SK-N-SH (cell line): Measurements from ENCODE around the gene INPP5K. TPM values are rescaled to one million over a fixed set of nuclear protein-coding genes. Genes with fewer than 3 reads are reported as not detected.

Experiments used
- CTCF ChIA-PET: fragments of 300-600, 350-600 bp; formaldehyde crosslinking; extraction: SDS; loops from one replicate; lab custom pipeline; 2021; lab: Yijun Ruan, JAX
- POLR2A ChIA-PET: fragments of 350-600 bp; sonication (Branson Sonifier 250); formaldehyde crosslinking; extraction: SDS; loops from one replicate; lab custom pipeline; 2020; ENCODE audit warnings: antibody characterized with exemption, inconsistent platforms; lab: Yijun Ruan, JAX
- DNase-seq: peaks from one replicate; pipeline ENCODE4 v3.0.0; 2012
- H2AFZ ChIP-seq: fragments of 200-600 bp; sonication (generic); 2 replicates; pipeline ENCODE4 v1.8.1; 2016; ENCODE audit warnings: antibody characterized with exemption, mild to moderate bottlenecking, low read depth
- H3F3A ChIP-seq: fragments of 200-600 bp; sonication (generic); replicated peaks from 2 replicates; pipeline ENCODE3; 2016; ENCODE audit warnings: antibody characterized with exemption, mild to moderate bottlenecking; ENCODE audit not compliant: insufficient read depth
- H3K27ac ChIP-seq, 2 experiments: fragments of 200-500 bp in 1 of 2; fragments of 200-600 bp in 1 of 2; sonication (Bioruptor generic) in 1 of 2; sonication (generic), shearing (Covaris generic) in 1 of 2; 2 replicates each; pipeline versions ENCODE4 v1.5.1 to v1.6.1; 2014 to 2016; ENCODE audit warnings: low read depth in 2 of 2, inconsistent platforms in 1 of 2, low read length in 1 of 2, mild to moderate bottlenecking in 1 of 2, mixed read lengths in 1 of 2
- H3K27me3 ChIP-seq: fragments of 200-600 bp; sonication (generic), shearing (Covaris generic); 2 replicates; pipeline ENCODE4 v1.6.1; 2016; ENCODE audit warnings: mixed run types; ENCODE audit not compliant: insufficient read depth
- H3K36me3 ChIP-seq, 2 experiments: fragments of 200-500 bp in 1 of 2; fragments of 200-600 bp in 1 of 2; sonication (Bioruptor generic) in 1 of 2; sonication (generic) in 1 of 2; replicated peaks in 1 of 2; 2 replicates each; pipeline versions ENCODE3 to v1.5.1; 2014 to 2016; ENCODE audit warnings: low read length in 1 of 2, mild to moderate bottlenecking in 1 of 2; ENCODE audit not compliant: insufficient read depth in 2 of 2, control insufficient read depth in 1 of 2
- H3K4me1 ChIP-seq, 2 experiments: fragments of 200-500 bp in 1 of 2; fragments of 200-600 bp in 1 of 2; sonication (Bioruptor generic) in 1 of 2; sonication (generic), shearing (Covaris generic) in 1 of 2; 2 replicates each; pipeline versions ENCODE4 v1.5.1 to v1.6.1; 2014 to 2016; ENCODE audit warnings: low read depth in 1 of 2, low read length in 1 of 2, mixed run types in 1 of 2; ENCODE audit not compliant: insufficient read depth in 2 of 2, control insufficient read depth in 1 of 2
- H3K4me2 ChIP-seq: fragments of 200-600 bp; sonication (generic), shearing (Covaris generic); 2 replicates; pipeline ENCODE4 v1.6.1; 2017; ENCODE audit warnings: mixed run types
- H3K4me3 ChIP-seq, 2 experiments: fragments of 200-500 bp in 1 of 2; fragments of 200-600 bp in 1 of 2; sonication (Bioruptor generic) in 1 of 2; sonication (generic), shearing (Covaris generic) in 1 of 2; 2 replicates each; pipeline versions ENCODE4 v1.5.1 to v1.8.1; 2014 to 2016; ENCODE audit warnings: low read depth in 2 of 2, inconsistent platforms in 1 of 2, low read length in 1 of 2, mild to moderate bottlenecking in 1 of 2, mixed read lengths in 1 of 2, moderate library complexity in 1 of 2
- H3K79me2 ChIP-seq: fragments of 200-600 bp; sonication (generic); 2 replicates; pipeline ENCODE4 v1.8.1; 2017; ENCODE audit warnings: mild to moderate bottlenecking; ENCODE audit not compliant: insufficient read depth
- H3K9ac ChIP-seq: fragments of 200-600 bp; sonication (generic); 2 replicates; pipeline ENCODE4 v1.6.1; 2017; ENCODE audit warnings: mixed run types
- H3K9me2 ChIP-seq: fragments of 200-600 bp; sonication (generic); 2 replicates; pipeline ENCODE4 v1.6.1; 2017; ENCODE audit warnings: mixed run types
- H3K9me3 ChIP-seq: fragments of 200-600 bp; sonication (generic); 2 replicates; pipeline ENCODE4 v1.6.1; 2017; ENCODE audit warnings: mixed run types, mild to moderate bottlenecking, moderate library complexity
- H4K20me1 ChIP-seq: fragments of 200-600 bp; sonication (generic); 2 replicates; pipeline ENCODE4 v1.6.1; 2017; ENCODE audit warnings: mild to moderate bottlenecking, mixed run types; ENCODE audit not compliant: insufficient read depth
- FOSL2 ChIP-seq: IDR thresholded peaks from 2 replicates; pipeline ENCODE4 v1.4.0; 2012; ENCODE audit warnings: low read depth, mild to moderate bottlenecking, moderate library complexity, borderline replicate concordance
- FOXJ3 ChIP-seq: sonication (generic); formaldehyde crosslinking; IDR thresholded peaks from 2 replicates; pipeline ENCODE4 v1.5.1; 2020; ENCODE audit warnings: mild to moderate bottlenecking, missing genetic modification reagents
- FOXM1 ChIP-seq: IDR thresholded peaks from 2 replicates; pipeline ENCODE4 v1.4.0; 2012; ENCODE audit warnings: low read depth, mild to moderate bottlenecking
- GABPA ChIP-seq: IDR thresholded peaks from 2 replicates; pipeline ENCODE4 v1.4.0; 2012; ENCODE audit warnings: low read depth, mild to moderate bottlenecking
- GATA2 ChIP-seq: sonication (generic); formaldehyde crosslinking; IDR thresholded peaks from 2 replicates; pipeline ENCODE4 v1.5.0; 2020; ENCODE audit warnings: mild to moderate bottlenecking, missing genetic modification reagents
- IRF3 ChIP-seq: fragments of 150-350 bp; IDR thresholded peaks from 2 replicates; pipeline ENCODE4 v1.6.1; 2016; ENCODE audit warnings: mild to moderate bottlenecking, low read depth, low read length
- MAX ChIP-seq: IDR thresholded peaks from 2 replicates; pipeline ENCODE4 v1.4.0; 2012; ENCODE audit warnings: low read depth
- MEF2A ChIP-seq: IDR thresholded peaks from 2 replicates; pipeline ENCODE4 v1.4.0; 2012; ENCODE audit warnings: low read depth, borderline replicate concordance
- MXI1 ChIP-seq: IDR thresholded peaks from 2 replicates; pipeline ENCODE4 v1.6.1; 2012; ENCODE audit warnings: mild to moderate bottlenecking, low read depth, low read length, improper control_type of control experiment
- NFIC ChIP-seq: IDR thresholded peaks from 2 replicates; pipeline ENCODE4 v1.4.0; 2012; ENCODE audit warnings: borderline replicate concordance
- NRF1 ChIP-seq: IDR thresholded peaks from 2 replicates; pipeline ENCODE4 v1.6.1; 2012; ENCODE audit warnings: low read depth, mild to moderate bottlenecking, low read length
- RCOR1 ChIP-seq: fragments of 150-350 bp; IDR thresholded peaks from 2 replicates; pipeline ENCODE4 v1.6.1; 2017; ENCODE audit warnings: antibody characterized with exemption, low read length
- RFX5 ChIP-seq: IDR thresholded peaks from 2 replicates; pipeline ENCODE4 v1.6.1; 2012; ENCODE audit warnings: mild to moderate bottlenecking, improper control_type of control experiment, low read length
- RXRA ChIP-seq: IDR thresholded peaks from 2 replicates; pipeline ENCODE4 v1.4.0; 2012; ENCODE audit warnings: low read depth, mild to moderate bottlenecking, borderline replicate concordance
- SMC3 ChIP-seq: IDR thresholded peaks from 2 replicates; pipeline ENCODE4 v1.6.1; 2012; ENCODE audit warnings: low read depth, low read length, improper control_type of control experiment
- TCF12 ChIP-seq: IDR thresholded peaks from 2 replicates; pipeline ENCODE4 v1.4.0; 2012
- TEAD4 ChIP-seq: IDR thresholded peaks from 2 replicates; pipeline ENCODE4 v1.4.0; 2012; ENCODE audit warnings: mild to moderate bottlenecking, borderline replicate concordance; ENCODE audit not compliant: insufficient read depth
- USF2 ChIP-seq: fragments of 150-350 bp; IDR thresholded peaks from 2 replicates; pipeline ENCODE4 v1.6.1; 2017; ENCODE audit warnings: antibody characterized with exemption, low read length, low read depth, borderline replicate concordance
- YY1 ChIP-seq: IDR thresholded peaks from 2 replicates; pipeline ENCODE4 v1.4.0; 2012; ENCODE audit warnings: low read depth, mild to moderate bottlenecking
- ZBTB33 ChIP-seq: IDR thresholded peaks from 2 replicates; pipeline ENCODE4 v1.4.0; 2012; ENCODE audit warnings: low read depth, borderline replicate concordance
- WGBS: methylation state at CpG from one replicate; pipeline ENCODE4 v1.1.6; 2017; ENCODE audit warnings: low lambda C conversion rate; 5-methylcytosine and 5-hydroxymethylcytosine counted together
- polyA plus RNA-seq, 3 experiments: library from polyadenylated mRNA; depleted of rRNA; stranded (reverse); fragments of >200 nt; gene quantifications; 2 replicates each; pipeline ENCODE4 v1.2.3, GENCODE V29; 2012

Gene INPP5K
- polyA plus RNA-seq, 1 of the 3 experiments (the other 2 are of a cell fraction) = 26.2 TPM

GRCh38 chr17:1545618-1546017 is 29.2 kb upstream of the INPP5K start:
- WGBS = 97% methylated on average over 9 of the region's 9 CpGs
- no peak overlapping the region for H3K9ac ChIP-seq
- no peaks in the 10 kb centered on the region for H3F3A ChIP-seq
- H3K27ac ChIP-seq = no peak overlapping the region
- CTCF ChIA-PET = no interaction called here
- no peak for DNase-seq
- H4K20me1 ChIP-seq = no peaks in the 10 kb centered on the region
- peaks cover 26 to 46% of the 10 kb centered on the region in 2 experiments for H3K36me3 ChIP-seq
- H3K9me3 ChIP-seq = no peaks in the 10 kb centered on the region
- no peaks in the 10 kb centered on the region for H3K4me1 ChIP-seq
- TF ChIP-seq YY1 (no peak), NRF1 (no peak), USF2 (no peak)
- H3K9me2 ChIP-seq = no peaks in the 10 kb centered on the region
- POLR2A ChIA-PET = no interaction called here
- 0 out of 2 replicates have a peak, but pooled peaks cover 5% of the 10 kb centered on the region for H3K79me2 ChIP-seq
- no peak overlapping the region for H3K4me2 ChIP-seq
- no peak overlapping the region for H2AFZ ChIP-seq
- H3K27me3 ChIP-seq = no peaks in the 10 kb centered on the region
- H3K4me3 ChIP-seq = no peak overlapping the region

- no peak for DNase-seq
- peaks cover 41 to 58% of the 10 kb centered on the region in 2 experiments for H3K36me3 ChIP-seq
- no peak overlapping the region for H3K27ac ChIP-seq
- H3K4me1 ChIP-seq = no peaks in the 10 kb centered on the region
- POLR2A ChIA-PET = no interaction called here
- no peaks in the 10 kb centered on the region for H3K9me2 ChIP-seq
- H3K4me3 ChIP-seq = no peak overlapping the region
- no peak for TF ChIP-seq RCOR1
- TF ChIP-seq MXI1 = no peak
- TF ChIP-seq MEF2A = no peak
- no peak for TF ChIP-seq FOXM1
- no peak for TF ChIP-seq RFX5
- TF ChIP-seq GABPA = no peak
- TF ChIP-seq GATA2 (CRISPR knock-in tag) = no peak
- H3F3A ChIP-seq = no peaks in the 10 kb centered on the region
- no peaks in the 10 kb centered on the region for H3K9me3 ChIP-seq
- WGBS = 94% methylated on average over 8 of the region's 8 CpGs
- no peaks in the 10 kb centered on the region for H3K27me3 ChIP-seq
- no peaks in the 10 kb centered on the region for H4K20me1 ChIP-seq
- no peak overlapping the region for H2AFZ ChIP-seq
- no peak overlapping the region for H3K9ac ChIP-seq
- 0 out of 2 replicates have a peak, but pooled peaks cover 5% of the 10 kb centered on the region for H3K79me2 ChIP-seq
- CTCF ChIA-PET = interaction anchor here (1.1 kb wide), 1 partner anchor 9 kb away, joined by 5 read pairs; no protein-coding TSS in a partner anchor
- H3K4me2 ChIP-seq = no peak overlapping the region
These were observed 25.9 kb upstream of the INPP5K start for GRCh38 chr17:1542316-1542715.

- Histone ChIP-seq H3K4me2 (no peak overlapping the region), H3K4me3 (no peak overlapping the region), H3K36me3 (peaks cover 42 to 56% of the 10 kb centered on the region in 2 experiments), H3F3A (no peaks in the 10 kb centered on the region), H3K9ac (no peak overlapping the region), H3K79me2 (0 out of 2 replicates have a peak, but pooled peaks cover 5% of the 10 kb centered on the region), H4K20me1 (no peaks in the 10 kb centered on the region), H3K27me3 (no peaks in the 10 kb centered on the region), H3K27ac (no peak overlapping the region), H2AFZ (no peak overlapping the region), H3K9me3 (no peaks in the 10 kb centered on the region), H3K9me2 (no peaks in the 10 kb centered on the region), H3K4me1 (no peaks in the 10 kb centered on the region)
- CTCF ChIA-PET = interaction anchor here (0.7 to 1.1 kb wide), 2 partner anchors 8 to 307 kb away, joined by 3 to 5 read pairs; no protein-coding TSS in a partner anchor
- POLR2A ChIA-PET = no interaction called here
- no peak for DNase-seq
- 89% methylated on average over 4 of the region's 4 CpGs for WGBS
- TF ChIP-seq NFIC (no peak), ZBTB33 (no peak), TCF12 (no peak), IRF3 (no peak), RXRA (no peak), MAX (no peak), SMC3 (no peak), TEAD4 (no peak), FOXJ3 (no peak), FOSL2 (no peak), RFX5 (no peak)
These were observed 25.0 kb upstream of the INPP5K start for GRCh38 chr17:1541367-1541904.
